SK-N-SH (cell line): ENCODE data around the gene ZC3H8. TPM values are rescaled to one million over a fixed set of nuclear protein-coding genes. Genes with fewer than 3 reads are reported as not detected.

Experiments
- CTCF ChIA-PET: fragments of 300-600, 350-600 bp; formaldehyde crosslinking; extraction: SDS; loops from one replicate; lab custom pipeline; 2021; lab: Yijun Ruan, JAX
- POLR2A ChIA-PET: fragments of 350-600 bp; sonication (Branson Sonifier 250); formaldehyde crosslinking; extraction: SDS; loops from one replicate; lab custom pipeline; 2020; ENCODE audit warnings: antibody characterized with exemption, inconsistent platforms; lab: Yijun Ruan, JAX
- DNase-seq: peaks from one replicate; pipeline ENCODE4 v3.0.0; 2012
- H2AFZ ChIP-seq: fragments of 200-600 bp; sonication (generic); 2 replicates; pipeline ENCODE4 v1.8.1; 2016; ENCODE audit warnings: antibody characterized with exemption, mild to moderate bottlenecking, low read depth
- H3F3A ChIP-seq: fragments of 200-600 bp; sonication (generic); replicated peaks from 2 replicates; pipeline ENCODE3; 2016; ENCODE audit warnings: antibody characterized with exemption, mild to moderate bottlenecking; ENCODE audit not compliant: insufficient read depth
- H3K27ac ChIP-seq, 2 experiments: fragments of 200-500 bp in 1 of 2; fragments of 200-600 bp in 1 of 2; sonication (Bioruptor generic) in 1 of 2; sonication (generic), shearing (Covaris generic) in 1 of 2; 2 replicates each; pipeline versions ENCODE4 v1.5.1 to v1.6.1; 2014 to 2016; ENCODE audit warnings: low read depth in 2 of 2, inconsistent platforms in 1 of 2, low read length in 1 of 2, mild to moderate bottlenecking in 1 of 2, mixed read lengths in 1 of 2
- H3K27me3 ChIP-seq: fragments of 200-600 bp; sonication (generic), shearing (Covaris generic); 2 replicates; pipeline ENCODE4 v1.6.1; 2016; ENCODE audit warnings: mixed run types; ENCODE audit not compliant: insufficient read depth
- H3K36me3 ChIP-seq, 2 experiments: fragments of 200-500 bp in 1 of 2; fragments of 200-600 bp in 1 of 2; sonication (Bioruptor generic) in 1 of 2; sonication (generic) in 1 of 2; replicated peaks in 1 of 2; 2 replicates each; pipeline versions ENCODE3 to v1.5.1; 2014 to 2016; ENCODE audit warnings: low read length in 1 of 2, mild to moderate bottlenecking in 1 of 2; ENCODE audit not compliant: insufficient read depth in 2 of 2, control insufficient read depth in 1 of 2
- H3K4me1 ChIP-seq, 2 experiments: fragments of 200-500 bp in 1 of 2; fragments of 200-600 bp in 1 of 2; sonication (Bioruptor generic) in 1 of 2; sonication (generic), shearing (Covaris generic) in 1 of 2; 2 replicates each; pipeline versions ENCODE4 v1.5.1 to v1.6.1; 2014 to 2016; ENCODE audit warnings: low read depth in 1 of 2, low read length in 1 of 2, mixed run types in 1 of 2; ENCODE audit not compliant: insufficient read depth in 2 of 2, control insufficient read depth in 1 of 2
- H3K4me2 ChIP-seq: fragments of 200-600 bp; sonication (generic), shearing (Covaris generic); 2 replicates; pipeline ENCODE4 v1.6.1; 2017; ENCODE audit warnings: mixed run types
- H3K4me3 ChIP-seq, 2 experiments: fragments of 200-500 bp in 1 of 2; fragments of 200-600 bp in 1 of 2; sonication (Bioruptor generic) in 1 of 2; sonication (generic), shearing (Covaris generic) in 1 of 2; 2 replicates each; pipeline versions ENCODE4 v1.5.1 to v1.8.1; 2014 to 2016; ENCODE audit warnings: low read depth in 2 of 2, inconsistent platforms in 1 of 2, low read length in 1 of 2, mild to moderate bottlenecking in 1 of 2, mixed read lengths in 1 of 2, moderate library complexity in 1 of 2
- H3K79me2 ChIP-seq: fragments of 200-600 bp; sonication (generic); 2 replicates; pipeline ENCODE4 v1.8.1; 2017; ENCODE audit warnings: mild to moderate bottlenecking; ENCODE audit not compliant: insufficient read depth
- H3K9ac ChIP-seq: fragments of 200-600 bp; sonication (generic); 2 replicates; pipeline ENCODE4 v1.6.1; 2017; ENCODE audit warnings: mixed run types
- H3K9me2 ChIP-seq: fragments of 200-600 bp; sonication (generic); 2 replicates; pipeline ENCODE4 v1.6.1; 2017; ENCODE audit warnings: mixed run types
- H3K9me3 ChIP-seq: fragments of 200-600 bp; sonication (generic); 2 replicates; pipeline ENCODE4 v1.6.1; 2017; ENCODE audit warnings: mixed run types, mild to moderate bottlenecking, moderate library complexity
- H4K20me1 ChIP-seq: fragments of 200-600 bp; sonication (generic); 2 replicates; pipeline ENCODE4 v1.6.1; 2017; ENCODE audit warnings: mild to moderate bottlenecking, mixed run types; ENCODE audit not compliant: insufficient read depth
- CHD2 ChIP-seq: fragments of 150-350 bp; IDR thresholded peaks from 2 replicates; pipeline ENCODE4 v1.6.1; 2018; ENCODE audit warnings: low read length; ENCODE audit not compliant: partially characterized antibody
- EP300 ChIP-seq, 2 experiments: IDR thresholded peaks; 2 replicates each; pipeline versions ENCODE4 v1.4.0 to v1.6.1; 2012; ENCODE audit warnings: borderline replicate concordance in 1 of 2, low read depth in 1 of 2, low read length in 1 of 2
- FOXM1 ChIP-seq: IDR thresholded peaks from 2 replicates; pipeline ENCODE4 v1.4.0; 2012; ENCODE audit warnings: low read depth, mild to moderate bottlenecking
- GATA2 ChIP-seq: sonication (generic); formaldehyde crosslinking; IDR thresholded peaks from 2 replicates; pipeline ENCODE4 v1.5.0; 2020; ENCODE audit warnings: mild to moderate bottlenecking, missing genetic modification reagents
- MEF2A ChIP-seq: IDR thresholded peaks from 2 replicates; pipeline ENCODE4 v1.4.0; 2012; ENCODE audit warnings: low read depth, borderline replicate concordance
- NFIC ChIP-seq: IDR thresholded peaks from 2 replicates; pipeline ENCODE4 v1.4.0; 2012; ENCODE audit warnings: borderline replicate concordance
- NRF1 ChIP-seq: IDR thresholded peaks from 2 replicates; pipeline ENCODE4 v1.6.1; 2012; ENCODE audit warnings: low read depth, mild to moderate bottlenecking, low read length
- PBX3 ChIP-seq: IDR thresholded peaks from 2 replicates; pipeline ENCODE4; 2012
- RAD21 ChIP-seq: IDR thresholded peaks from 2 replicates; pipeline ENCODE4 v1.6.1; 2012; ENCODE audit warnings: mild to moderate bottlenecking, low read length
- RFX5 ChIP-seq: IDR thresholded peaks from 2 replicates; pipeline ENCODE4 v1.6.1; 2012; ENCODE audit warnings: mild to moderate bottlenecking, improper control_type of control experiment, low read length
- RXRA ChIP-seq: IDR thresholded peaks from 2 replicates; pipeline ENCODE4 v1.4.0; 2012; ENCODE audit warnings: low read depth, mild to moderate bottlenecking, borderline replicate concordance
- TCF12 ChIP-seq: IDR thresholded peaks from 2 replicates; pipeline ENCODE4 v1.4.0; 2012
- TEAD4 ChIP-seq: IDR thresholded peaks from 2 replicates; pipeline ENCODE4 v1.4.0; 2012; ENCODE audit warnings: mild to moderate bottlenecking, borderline replicate concordance; ENCODE audit not compliant: insufficient read depth
- YY1 ChIP-seq: IDR thresholded peaks from 2 replicates; pipeline ENCODE4 v1.4.0; 2012; ENCODE audit warnings: low read depth, mild to moderate bottlenecking
- ZBTB33 ChIP-seq: IDR thresholded peaks from 2 replicates; pipeline ENCODE4 v1.4.0; 2012; ENCODE audit warnings: low read depth, borderline replicate concordance
- polyA plus RNA-seq, 3 experiments: library from polyadenylated mRNA; depleted of rRNA; stranded (reverse); fragments of >200 nt; gene quantifications; 2 replicates each; pipeline ENCODE4 v1.2.3, GENCODE V29; 2012

The ZC3H8 gene
- polyA plus RNA-seq, 1 of the 3 experiments (the other 2 are of a cell fraction): 3.3 TPM

- TF ChIP-seq ZBTB33: no peak
Measured at GRCh38 chr2:112197868-112198267, 57.0 kb downstream of the ZC3H8 start (continued).

GRCh38 chr2:112195950-112196349, 58.9 kb downstream of the ZC3H8 start:
- no peak for DNase-seq
- Histone ChIP-seq H3K79me2 (no peaks in the 10 kb centered on the region), H3K9me3 (no peaks in the 10 kb centered on the region), H3K4me2 (no peak overlapping the region), H3F3A (no peaks in the 10 kb centered on the region), H4K20me1 (no peaks in the 10 kb centered on the region), H3K36me3 (no peaks in the 10 kb centered on the region), H2AFZ (no peak overlapping the region), H3K9me2 (no peaks in the 10 kb centered on the region), H3K27me3 (no peaks in the 10 kb centered on the region), H3K27ac (no peak overlapping the region), H3K9ac (no peak overlapping the region), H3K4me1 (peaks cover 0 to 2% of the 10 kb centered on the region in 2 experiments; a peak in 1 of 4 replicates), H3K4me3 (no peak overlapping the region)
- ChIA-PET POLR2A (no interaction called here), CTCF (no interaction called here)
- TF ChIP-seq TEAD4 (no peak), PBX3 (no peak), YY1 (no peak), TCF12 (no peak), MEF2A (no peak), NFIC (no peak), GATA2 (CRISPR knock-in tag) (no peak), CHD2 (no peak), NRF1 (no peak), EP300 (IDR thresholded peaks at IDR 0.05; ENCODE audit: borderline replicate concordance in 1 of 2, low read depth in 1 of 2, low read length in 1 of 2) (no peak), RAD21 (no peak), ZBTB33 (no peak), RXRA (no peak), FOXM1 (no peak), RFX5 (no peak)
